GM20000 (cell line): ENCODE data around the gene ADARB2.

ENCODE experiments used
- DNase-seq: peaks from one replicate; pipeline ENCODE4 v3.0.0; 2012; ENCODE audit warnings: low spot score
- CTCF ChIP-seq: IDR thresholded peaks from 2 replicates; pipeline ENCODE4 v1.5.1; 2012; ENCODE audit warnings: mild to moderate bottlenecking, control low read depth; ENCODE audit errors: extremely low read depth, missing control alignments

The ADARB2 gene

GRCh38 chr10:1595242-1595600 is 142.1 kb downstream of the ADARB2 start:
- DNase-seq, result no peak
- no peak for TF ChIP-seq CTCF

GRCh38 chr10:1594372-1595241 is 142.7 kb downstream of the ADARB2 start:
- no peak for TF ChIP-seq CTCF
- no peak for DNase-seq

- no peak for DNase-seq
- no peak for TF ChIP-seq CTCF
These were observed 145.6 kb downstream of the ADARB2 start for GRCh38 chr10:1591742-1592141.

- no peak for DNase-seq
- no peak for TF ChIP-seq CTCF
These were observed 146.3 kb downstream of the ADARB2 start for GRCh38 chr10:1591045-1591444.

GRCh38 chr10:1589257-1589656 is 148.1 kb downstream of the ADARB2 start:
- no peak for DNase-seq
- no peak for TF ChIP-seq CTCF

- TF ChIP-seq CTCF, result no peak
- DNase-seq, result no peak
These were observed 154.6 kb downstream of the ADARB2 start for GRCh38 chr10:1582739-1583138.

- DNase-seq, result no peak
- no peak for TF ChIP-seq CTCF
These were observed 156.1 kb downstream of the ADARB2 start for GRCh38 chr10:1581189-1581588.
